ENCODE results near the gene KITLG. TPM values are rescaled to one million over a fixed set of nuclear protein-coding genes. Genes with fewer than 3 reads are reported as not detected.

KITLG gene
- polyA plus RNA-seq, 1 donor (not counting 4 experiments of a cell fraction or from before 2014, with no cell fraction given): 21.2 TPM

- dilution Hi-C loops (cut with MboI; ENCODE audit: extremely low pct_ligation_motif_present, low sequenced_read_pairs): no loop called here
- H3K4me1 ChIP-seq (ENCODE audit: control insufficient read depth, extremely low read depth, insufficient read depth, low read length): peaks cover 6% of the 10 kb centered on the region
- FAIRE-seq: peak; percentile 53
- no peaks in the 10 kb centered on the region for H3K9me1 ChIP-seq (ENCODE audit: control insufficient read depth, extremely low read depth, insufficient read depth, low read length)
- no peaks in the 10 kb centered on the region for H4K20me1 ChIP-seq (ENCODE audit: control insufficient read depth, extremely low read depth, insufficient read depth, low read length)
- no peak overlapping the region for H3K4me2 ChIP-seq (ENCODE audit: control insufficient read depth, extremely low read depth, insufficient read depth, low read depth, low read length)
- H3K36me3 ChIP-seq (ENCODE audit: control insufficient read depth in 2 of 2, extremely low read depth in 1 of 2, insufficient read depth in 2 of 2, low read length in 2 of 2): no peaks in the 10 kb centered on the region
- TF ChIP-seq, protein P1, sequence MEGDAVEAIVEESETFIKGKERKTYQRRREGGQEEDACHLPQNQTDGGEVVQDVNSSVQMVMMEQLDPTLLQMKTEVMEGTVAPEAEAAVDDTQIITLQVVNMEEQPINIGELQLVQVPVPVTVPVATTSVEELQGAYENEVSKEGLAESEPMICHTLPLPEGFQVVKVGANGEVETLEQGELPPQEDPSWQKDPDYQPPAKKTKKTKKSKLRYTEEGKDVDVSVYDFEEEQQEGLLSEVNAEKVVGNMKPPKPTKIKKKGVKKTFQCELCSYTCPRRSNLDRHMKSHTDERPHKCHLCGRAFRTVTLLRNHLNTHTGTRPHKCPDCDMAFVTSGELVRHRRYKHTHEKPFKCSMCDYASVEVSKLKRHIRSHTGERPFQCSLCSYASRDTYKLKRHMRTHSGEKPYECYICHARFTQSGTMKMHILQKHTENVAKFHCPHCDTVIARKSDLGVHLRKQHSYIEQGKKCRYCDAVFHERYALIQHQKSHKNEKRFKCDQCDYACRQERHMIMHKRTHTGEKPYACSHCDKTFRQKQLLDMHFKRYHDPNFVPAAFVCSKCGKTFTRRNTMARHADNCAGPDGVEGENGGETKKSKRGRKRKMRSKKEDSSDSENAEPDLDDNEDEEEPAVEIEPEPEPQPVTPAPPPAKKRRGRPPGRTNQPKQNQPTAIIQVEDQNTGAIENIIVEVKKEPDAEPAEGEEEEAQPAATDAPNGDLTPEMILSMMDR (optimal IDR thresholded peaks at IDR 0.05 in 1 of 3, IDR thresholded peaks at IDR 0.05 in 1 of 3, conservative IDR thresholded peaks at IDR 0.05 in 1 of 3; ENCODE audit: extremely low read depth in 1 of 3, insufficient read depth in 2 of 3, low read length in 3 of 3): no peak
- no peak for TF ChIP-seq EZH2 (IDR thresholded peaks at IDR 0.05; ENCODE audit: low read length)
- H3K4me3 ChIP-seq (ENCODE audit: control insufficient read depth in 2 of 3, extremely low read depth in 1 of 3, insufficient read depth in 2 of 3, low read depth in 1 of 3, low read length in 3 of 3): no peak overlapping the region
- no peak overlapping the region for H2AFZ ChIP-seq (ENCODE audit: control insufficient read depth, low read length)
- H3K79me2 ChIP-seq (ENCODE audit: control insufficient read depth, insufficient read depth, low read length): no peaks in the 10 kb centered on the region
- DNase-seq (ENCODE audit: low read depth, low spot score): peak; percentile 4
- H3K9ac ChIP-seq (ENCODE audit: control insufficient read depth, extremely low read depth, insufficient read depth, low read length): no peak overlapping the region
- no peak overlapping the region for H3K27ac ChIP-seq (ENCODE audit: control insufficient read depth, insufficient read depth, low read length)
- no peaks in the 10 kb centered on the region for H3K27me3 ChIP-seq (ENCODE audit: control insufficient read depth, extremely low read depth, insufficient read depth, low read length)
- no peaks in the 10 kb centered on the region for H3K9me3 ChIP-seq (ENCODE audit: control insufficient read depth, low read depth, low read length)
Measured at GRCh38 chr12:88493636-88494035, 86.6 kb downstream of the KITLG start.

- Histone ChIP-seq H3K79me2 (ENCODE audit: control insufficient read depth, insufficient read depth, low read length) (no peaks in the 10 kb centered on the region), H4K20me1 (ENCODE audit: control insufficient read depth, extremely low read depth, insufficient read depth, low read length) (no peaks in the 10 kb centered on the region), H2AFZ (ENCODE audit: control insufficient read depth, low read length) (no peak overlapping the region), H3K9me3 (ENCODE audit: control insufficient read depth, low read depth, low read length) (no peaks in the 10 kb centered on the region), H3K4me3 (ENCODE audit: control insufficient read depth in 2 of 3, extremely low read depth in 1 of 3, insufficient read depth in 2 of 3, low read depth in 1 of 3, low read length in 3 of 3) (no peak overlapping the region), H3K4me1 (ENCODE audit: control insufficient read depth, extremely low read depth, insufficient read depth, low read length) (peaks cover 6% of the 10 kb centered on the region), H3K27me3 (ENCODE audit: control insufficient read depth, extremely low read depth, insufficient read depth, low read length) (no peaks in the 10 kb centered on the region), H3K4me2 (ENCODE audit: control insufficient read depth, extremely low read depth, insufficient read depth, low read depth, low read length) (no peak overlapping the region), H3K36me3 (ENCODE audit: control insufficient read depth in 2 of 2, extremely low read depth in 1 of 2, insufficient read depth in 2 of 2, low read length in 2 of 2) (no peaks in the 10 kb centered on the region), H3K9ac (ENCODE audit: control insufficient read depth, extremely low read depth, insufficient read depth, low read length) (no peak overlapping the region), H3K27ac (ENCODE audit: control insufficient read depth, insufficient read depth, low read length) (no peak overlapping the region), H3K9me1 (ENCODE audit: control insufficient read depth, extremely low read depth, insufficient read depth, low read length) (no peaks in the 10 kb centered on the region)
- DNase-seq (ENCODE audit: low read depth, low spot score) (no peak), FAIRE-seq (no peak)
- dilution Hi-C loops (cut with MboI; ENCODE audit: extremely low pct_ligation_motif_present, low sequenced_read_pairs): no loop called here
- TF ChIP-seq, protein P1 (optimal IDR thresholded peaks at IDR 0.05 in 1 of 3, IDR thresholded peaks at IDR 0.05 in 1 of 3, conservative IDR thresholded peaks at IDR 0.05 in 1 of 3; ENCODE audit: extremely low read depth in 1 of 3, insufficient read depth in 2 of 3, low read length in 3 of 3): no peak
- TF ChIP-seq EZH2 (IDR thresholded peaks at IDR 0.05; ENCODE audit: low read length): no peak
Measured at GRCh38 chr12:88490425-88490824, 89.8 kb downstream of the KITLG start.

Data from keratinocyte (primary cell).